Mucosa of stomach (tissue), 1 donor: Measurements from ENCODE around the gene DCAF8L2.

Source experiments
- H3K27me3 ChIP-seq: one replicate; pipeline ENCODE4 v1.7.0; 2013; ENCODE audit warnings: mild to moderate bottlenecking, low read length; ENCODE audit not compliant: control insufficient read depth, insufficient read depth
- H3K36me3 ChIP-seq: one replicate; pipeline ENCODE4 v1.7.0; 2013; ENCODE audit warnings: low read length; ENCODE audit not compliant: control insufficient read depth, insufficient read depth
- H3K4me1 ChIP-seq: one replicate; pipeline ENCODE4 v1.7.0; 2013; ENCODE audit warnings: mild to moderate bottlenecking, low read length; ENCODE audit not compliant: control insufficient read depth, insufficient read depth
- H3K4me3 ChIP-seq: one replicate; pipeline ENCODE4 v1.7.0; 2013; ENCODE audit warnings: low read length
- H3K9ac ChIP-seq: one replicate; pipeline ENCODE4 v1.7.0; 2013; ENCODE audit warnings: mild to moderate bottlenecking, low read length, moderate library complexity
- H3K9me3 ChIP-seq: one replicate; pipeline ENCODE4 v1.7.0; 2013; ENCODE audit warnings: mild to moderate bottlenecking, low read length, moderate library complexity; ENCODE audit not compliant: control insufficient read depth
- donor health status: Pancreatic carcinoma.

Gene DCAF8L2

GRCh38 chrX:27600686-27601085 is 10.5 kb downstream of the DCAF8L2 start:
- Histone ChIP-seq H3K9ac (no peak overlapping the region), H3K4me3 (no peak overlapping the region), H3K9me3 (no peaks in the 10 kb centered on the region), H3K4me1 (no peaks in the 10 kb centered on the region), H3K36me3 (no peaks in the 10 kb centered on the region), H3K27me3 (no peaks in the 10 kb centered on the region)

GRCh38 chrX:27608671-27609070 is 18.5 kb downstream of the DCAF8L2 start:
- no peaks in the 10 kb centered on the region for H3K9me3 ChIP-seq
- H3K9ac ChIP-seq = no peak overlapping the region
- no peak overlapping the region for H3K4me3 ChIP-seq
- no peaks in the 10 kb centered on the region for H3K36me3 ChIP-seq
- no peaks in the 10 kb centered on the region for H3K4me1 ChIP-seq
- H3K27me3 ChIP-seq = no peaks in the 10 kb centered on the region

GRCh38 chrX:27619459-27619858 is 29.3 kb downstream of the DCAF8L2 start:
- Histone ChIP-seq H3K9ac (no peak overlapping the region), H3K4me1 (no peaks in the 10 kb centered on the region), H3K36me3 (no peaks in the 10 kb centered on the region), H3K9me3 (no peaks in the 10 kb centered on the region), H3K27me3 (no peaks in the 10 kb centered on the region), H3K4me3 (no peak overlapping the region)

GRCh38 chrX:27619975-27620374 is 29.8 kb downstream of the DCAF8L2 start:
- Histone ChIP-seq H3K9ac (no peak overlapping the region), H3K4me3 (no peak overlapping the region), H3K36me3 (no peaks in the 10 kb centered on the region), H3K27me3 (no peaks in the 10 kb centered on the region), H3K9me3 (no peaks in the 10 kb centered on the region), H3K4me1 (no peaks in the 10 kb centered on the region)

- Histone ChIP-seq H3K9me3 (no peaks in the 10 kb centered on the region), H3K27me3 (no peaks in the 10 kb centered on the region), H3K9ac (no peak overlapping the region), H3K36me3 (no peaks in the 10 kb centered on the region), H3K4me3 (no peak overlapping the region), H3K4me1 (no peaks in the 10 kb centered on the region)
Observed at GRCh38 chrX:27622883-27623282, 32.7 kb downstream of the DCAF8L2 start.

GRCh38 chrX:27626066-27626465 is 35.9 kb downstream of the DCAF8L2 start:
- no peaks in the 10 kb centered on the region for H3K4me1 ChIP-seq
- no peaks in the 10 kb centered on the region for H3K27me3 ChIP-seq
- H3K9ac ChIP-seq = no peak overlapping the region
- H3K36me3 ChIP-seq = no peaks in the 10 kb centered on the region
- no peaks in the 10 kb centered on the region for H3K9me3 ChIP-seq
- H3K4me3 ChIP-seq = no peak overlapping the region

- Histone ChIP-seq H3K9me3 (no peaks in the 10 kb centered on the region), H3K4me3 (no peak overlapping the region)
Observed at GRCh38 chrX:27633328-27633727, 43.2 kb downstream of the DCAF8L2 start.

GRCh38 chrX:27656581-27656980 is 66.4 kb downstream of the DCAF8L2 start:
- H3K4me1 ChIP-seq = no peaks in the 10 kb centered on the region
- no peaks in the 10 kb centered on the region for H3K27me3 ChIP-seq
- no peaks in the 10 kb centered on the region for H3K9me3 ChIP-seq
- no peak overlapping the region for H3K4me3 ChIP-seq
- H3K36me3 ChIP-seq = no peaks in the 10 kb centered on the region
- H3K9ac ChIP-seq = no peak overlapping the region

More at GRCh38 chrX:27633328-27633727, 43.2 kb downstream of the DCAF8L2 start:
- Histone ChIP-seq H3K4me1 (no peaks in the 10 kb centered on the region), H3K27me3 (no peaks in the 10 kb centered on the region), H3K36me3 (no peaks in the 10 kb centered on the region), H3K9ac (no peak overlapping the region)

- Histone ChIP-seq H3K9me3 (no peaks in the 10 kb centered on the region), H3K4me1 (no peaks in the 10 kb centered on the region), H3K4me3 (no peak overlapping the region), H3K27me3 (no peaks in the 10 kb centered on the region), H3K9ac (no peak overlapping the region), H3K36me3 (no peaks in the 10 kb centered on the region)
Observed at GRCh38 chrX:27660878-27661277, 70.7 kb downstream of the DCAF8L2 start.

- H3K36me3 ChIP-seq = no peaks in the 10 kb centered on the region
- H3K27me3 ChIP-seq = no peaks in the 10 kb centered on the region
- H3K9ac ChIP-seq = no peak overlapping the region
Observed at GRCh38 chrX:27671234-27671633, 81.1 kb downstream of the DCAF8L2 start.

GRCh38 chrX:27674491-27674890 is 84.3 kb downstream of the DCAF8L2 start:
- H3K9me3 ChIP-seq = no peaks in the 10 kb centered on the region
- H3K9ac ChIP-seq = no peak overlapping the region
- H3K4me3 ChIP-seq = no peak overlapping the region
- H3K27me3 ChIP-seq = no peaks in the 10 kb centered on the region
- no peaks in the 10 kb centered on the region for H3K36me3 ChIP-seq
- H3K4me1 ChIP-seq = no peaks in the 10 kb centered on the region

More at GRCh38 chrX:27671234-27671633, 81.1 kb downstream of the DCAF8L2 start:
- Histone ChIP-seq H3K4me3 (no peak overlapping the region), H3K9me3 (no peaks in the 10 kb centered on the region), H3K4me1 (no peaks in the 10 kb centered on the region)

- no peak overlapping the region for H3K4me3 ChIP-seq
- no peaks in the 10 kb centered on the region for H3K4me1 ChIP-seq
- no peak overlapping the region for H3K9ac ChIP-seq
- no peaks in the 10 kb centered on the region for H3K36me3 ChIP-seq
- no peaks in the 10 kb centered on the region for H3K9me3 ChIP-seq
- H3K27me3 ChIP-seq = no peaks in the 10 kb centered on the region
Observed at GRCh38 chrX:27675493-27675892, 85.3 kb downstream of the DCAF8L2 start.

- H3K9me3 ChIP-seq = no peaks in the 10 kb centered on the region
- no peak overlapping the region for H3K9ac ChIP-seq
- H3K4me1 ChIP-seq = no peaks in the 10 kb centered on the region
- no peaks in the 10 kb centered on the region for H3K27me3 ChIP-seq
- no peaks in the 10 kb centered on the region for H3K36me3 ChIP-seq
- H3K4me3 ChIP-seq = no peak overlapping the region
Observed at GRCh38 chrX:27679281-27679680, 89.1 kb downstream of the DCAF8L2 start.
